Stimulated activated CD4-positive, alpha-beta T cell treated with anti-CD3 and anti-CD28 coated beads, Interleukin-2, amount 100 ng/mL, for 24 hours (primary cell): Measurements from ENCODE around the gene LONP1.
"Not testable (repeated sequence)": the region's sequence is repeated elsewhere in the genome, so short reads cannot be mapped to it uniquely, and the experiment has no call there.

Source experiments
- DNase-seq, 2 donors: peaks; one replicate each; pipeline ENCODE4 v3.0.0-alpha.2; 2020

Gene LONP1

GRCh38 chr19:5691822-5692722 lies 27.9 kb downstream of the LONP1 start:
- peak; percentile 48 to 54 for DNase-seq

DNA sequence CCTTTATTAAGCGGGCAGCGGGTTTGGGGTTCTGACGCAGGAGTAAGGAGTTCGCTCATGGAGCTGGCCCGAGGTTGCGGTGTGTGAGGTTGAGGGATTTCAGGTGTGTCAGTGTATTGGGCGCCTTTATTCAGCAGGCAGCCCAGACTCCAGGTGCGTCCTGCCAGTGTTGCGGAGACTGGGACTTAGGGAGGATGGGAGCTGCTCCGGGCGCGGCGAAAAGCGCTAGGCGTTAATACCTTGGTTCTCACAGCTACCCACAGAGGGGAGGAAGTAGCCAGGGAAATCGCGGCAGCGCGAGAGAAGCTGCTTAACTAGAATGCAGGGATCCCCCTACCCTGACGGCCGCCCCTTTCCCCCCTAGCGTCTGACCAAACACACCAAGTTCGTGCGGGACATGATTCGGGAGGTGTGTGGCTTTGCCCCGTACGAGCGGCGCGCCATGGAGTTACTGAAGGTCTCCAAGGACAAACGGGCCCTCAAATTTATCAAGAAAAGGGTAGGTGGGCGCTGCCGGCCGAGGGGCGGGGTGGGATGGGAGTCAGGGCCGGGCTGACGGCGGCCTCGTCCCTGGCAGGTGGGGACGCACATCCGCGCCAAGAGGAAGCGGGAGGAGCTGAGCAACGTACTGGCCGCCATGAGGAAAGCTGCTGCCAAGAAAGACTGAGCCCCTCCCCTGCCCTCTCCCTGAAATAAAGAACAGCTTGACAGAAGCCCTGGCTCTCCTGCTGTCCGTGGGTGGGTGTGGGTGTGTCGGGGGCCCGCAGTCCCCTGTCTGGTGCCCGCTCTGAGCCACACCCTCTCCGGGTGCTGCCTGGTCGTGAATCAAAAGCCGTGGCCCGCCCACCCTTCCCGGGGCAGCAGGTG lies 28.8 kb downstream of the LONP1 start:
- peak; percentile 74 to 75 for DNase-seq

DNA sequence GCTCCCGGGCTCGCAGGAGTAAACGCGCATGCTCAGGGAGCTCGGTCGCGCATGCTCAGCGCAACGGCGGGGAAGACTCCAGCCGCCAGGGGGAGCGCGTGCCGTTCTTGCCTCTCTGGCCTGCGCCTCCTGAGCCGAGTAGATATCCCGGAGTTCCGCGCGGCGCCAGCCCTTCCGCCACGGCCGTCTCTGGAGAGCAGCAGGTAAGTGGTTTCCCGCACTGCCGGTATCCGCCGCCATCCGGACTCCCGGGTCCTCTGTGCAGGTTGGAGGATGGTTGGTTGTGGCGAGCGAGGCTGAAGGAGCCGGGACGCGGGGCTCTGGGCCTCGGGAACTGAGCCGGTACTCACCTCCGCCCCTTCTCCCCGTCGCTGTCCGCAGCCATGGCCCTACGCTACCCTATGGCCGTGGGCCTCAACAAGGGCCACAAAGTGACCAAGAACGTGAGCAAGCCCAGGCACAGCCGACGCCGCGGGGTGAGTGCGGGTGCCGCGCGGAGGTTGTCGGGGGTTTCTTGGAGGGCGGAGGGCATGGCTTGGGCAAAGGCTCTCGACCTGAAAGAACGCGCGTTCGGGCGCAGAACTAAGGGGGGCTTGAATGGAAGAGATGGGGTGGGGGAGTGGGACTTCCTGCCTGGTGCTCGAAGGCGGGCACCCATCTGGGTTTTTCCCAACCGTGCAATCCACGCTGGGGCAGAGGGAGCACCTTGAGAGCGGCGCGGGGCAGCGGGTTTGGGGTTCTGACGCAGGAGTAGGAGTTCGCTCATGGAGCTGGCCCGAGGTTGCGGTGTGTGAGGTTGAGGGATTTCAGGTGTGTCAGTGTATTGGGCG lies 29.6 kb downstream of the LONP1 start, which contains the start of gene RPL36:
TSS of gene RPL36 (plus strand) at position 171 of the 830 bp plus-strand sequence. CDS start at position 384, 213 bp downstream.
- peak; percentile 100 for DNase-seq

- not testable (repeated sequence) for DNase-seq
Observed at GRCh38 chr19:5688262-5688881, 31.6 kb downstream of the LONP1 start.

GRCh38 chr19:5687360-5688198 lies 32.4 kb downstream of the LONP1 start:
- no peak for DNase-seq

DNA sequence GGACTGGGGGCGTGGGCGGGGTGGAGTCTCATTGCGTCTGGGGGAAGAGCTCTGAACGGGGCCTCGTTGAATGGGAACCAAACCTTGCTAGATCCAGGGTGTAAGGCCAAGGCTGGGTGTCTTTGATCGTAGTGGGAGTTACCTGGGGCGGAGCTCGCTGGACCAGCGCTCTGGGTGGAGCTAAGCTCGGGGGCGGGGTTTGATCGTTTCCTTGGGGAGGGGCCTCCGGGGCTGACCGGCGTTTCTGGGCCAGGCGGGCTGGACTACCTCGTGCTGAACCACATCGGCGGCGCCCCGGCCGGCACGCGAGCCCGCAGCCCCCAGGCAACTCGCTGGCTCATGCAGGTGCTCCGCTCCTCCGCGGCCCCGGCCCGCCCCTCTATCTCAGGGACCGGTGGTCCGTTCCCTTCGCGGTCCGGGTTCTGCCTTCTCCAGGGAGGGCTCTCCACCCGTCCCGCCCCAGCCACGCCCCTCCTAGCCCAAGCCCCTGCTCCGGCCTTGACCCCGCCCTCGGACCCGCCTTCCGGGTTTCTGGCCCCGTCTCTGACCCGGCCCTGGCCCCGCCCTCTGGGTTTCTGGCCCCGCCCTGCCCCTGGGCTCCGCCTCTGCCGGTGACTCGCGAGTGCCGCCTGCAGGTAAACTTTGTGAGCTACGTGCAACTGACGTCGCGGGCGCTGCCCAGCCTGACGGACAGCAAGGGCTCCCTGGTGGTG lies 33.1 kb downstream of the LONP1 start:
- peak; percentile 100 for DNase-seq

DNA sequence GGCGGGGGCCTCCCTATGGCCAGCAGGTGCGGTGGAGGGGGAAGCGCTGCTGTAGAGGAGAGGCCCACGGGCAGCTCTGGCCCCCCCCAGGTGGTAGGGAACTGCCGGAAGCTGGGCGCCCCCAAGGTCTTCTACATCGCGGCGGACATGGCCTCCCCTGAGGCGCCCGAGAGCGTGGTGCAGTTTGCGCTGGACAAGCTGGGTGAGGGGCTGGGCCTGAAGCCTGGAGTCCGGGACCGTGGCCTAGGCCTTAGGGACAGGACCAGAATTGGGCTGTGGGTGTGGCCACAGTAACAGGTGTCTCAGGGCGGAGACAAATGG lies 33.7 kb downstream of the LONP1 start:
- no peak for DNase-seq

DNA sequence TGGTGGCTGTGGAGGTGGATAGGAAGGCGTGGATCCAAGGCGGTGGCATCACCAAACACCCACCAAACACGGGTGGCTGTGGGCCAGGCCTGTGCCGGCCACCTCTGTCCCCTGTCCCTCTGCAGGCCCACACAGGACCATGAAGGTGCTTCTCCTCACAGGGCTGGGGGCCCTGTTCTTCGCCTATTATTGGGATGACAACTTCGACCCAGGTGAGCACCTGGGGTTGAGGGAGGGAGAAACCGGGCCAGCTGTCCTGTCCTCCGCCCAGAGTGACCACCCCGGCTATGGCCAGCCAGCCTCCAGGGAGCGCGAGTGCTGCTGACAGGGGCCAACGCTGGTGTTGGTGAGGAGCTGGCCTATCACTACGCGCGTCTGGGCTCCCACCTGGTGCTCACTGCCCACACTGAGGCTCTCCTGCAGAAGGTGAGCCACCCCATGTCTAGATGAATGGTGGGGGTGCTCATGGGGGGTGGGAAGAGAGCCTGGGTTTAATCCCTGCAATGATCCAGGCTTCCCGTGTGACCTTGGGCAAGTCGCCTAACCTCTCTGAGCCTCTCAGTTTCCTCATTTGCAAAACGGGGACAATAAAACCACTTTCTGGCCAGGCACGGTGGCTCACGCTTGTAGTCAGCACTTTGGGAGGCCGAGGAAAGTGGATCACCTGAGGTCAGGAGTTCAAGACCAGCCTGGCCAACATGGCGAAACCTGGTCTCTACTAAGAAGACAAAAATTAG lies 35.1 kb downstream of the LONP1 start:
- DNase-seq: no peak

GRCh38 chr19:5683177-5683886 lies 36.6 kb downstream of the LONP1 start:
- no peak for DNase-seq

- DNase-seq: no peak
Observed at GRCh38 chr19:5682107-5682482, 37.9 kb downstream of the LONP1 start.

DNA sequence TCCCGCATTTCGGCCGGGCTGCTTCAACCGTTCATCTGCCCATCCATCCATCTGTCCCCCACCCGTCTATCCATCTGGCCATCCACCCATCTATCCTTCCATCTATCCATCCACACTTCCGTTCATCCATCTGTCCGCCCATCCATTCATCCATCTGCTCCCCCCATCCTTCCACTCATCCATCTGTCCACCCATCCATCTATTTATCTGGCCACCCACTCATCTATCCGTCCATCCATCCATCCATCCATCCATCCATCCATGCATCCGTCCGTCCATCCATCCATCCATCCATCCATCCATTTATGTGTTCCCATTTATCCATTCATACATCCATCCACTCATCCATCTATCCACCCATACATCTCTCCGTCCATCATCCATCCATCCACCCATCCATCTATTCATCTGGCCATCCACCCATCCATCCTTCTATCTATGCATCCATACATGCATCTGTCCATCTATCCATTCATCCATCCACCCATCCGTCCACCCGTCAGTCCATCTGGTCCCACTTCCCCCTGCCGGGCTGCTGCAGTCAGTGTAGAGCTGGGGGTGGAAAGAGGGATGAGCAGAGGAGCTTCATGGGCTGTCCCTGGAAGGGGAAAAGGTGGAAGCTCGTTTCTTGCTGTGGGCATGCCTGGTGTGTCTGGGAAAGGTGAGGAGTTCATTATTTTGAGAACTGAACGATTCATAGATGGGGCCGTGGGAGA lies 38.4 kb downstream of the LONP1 start:
- DNase-seq: no peak

DNA sequence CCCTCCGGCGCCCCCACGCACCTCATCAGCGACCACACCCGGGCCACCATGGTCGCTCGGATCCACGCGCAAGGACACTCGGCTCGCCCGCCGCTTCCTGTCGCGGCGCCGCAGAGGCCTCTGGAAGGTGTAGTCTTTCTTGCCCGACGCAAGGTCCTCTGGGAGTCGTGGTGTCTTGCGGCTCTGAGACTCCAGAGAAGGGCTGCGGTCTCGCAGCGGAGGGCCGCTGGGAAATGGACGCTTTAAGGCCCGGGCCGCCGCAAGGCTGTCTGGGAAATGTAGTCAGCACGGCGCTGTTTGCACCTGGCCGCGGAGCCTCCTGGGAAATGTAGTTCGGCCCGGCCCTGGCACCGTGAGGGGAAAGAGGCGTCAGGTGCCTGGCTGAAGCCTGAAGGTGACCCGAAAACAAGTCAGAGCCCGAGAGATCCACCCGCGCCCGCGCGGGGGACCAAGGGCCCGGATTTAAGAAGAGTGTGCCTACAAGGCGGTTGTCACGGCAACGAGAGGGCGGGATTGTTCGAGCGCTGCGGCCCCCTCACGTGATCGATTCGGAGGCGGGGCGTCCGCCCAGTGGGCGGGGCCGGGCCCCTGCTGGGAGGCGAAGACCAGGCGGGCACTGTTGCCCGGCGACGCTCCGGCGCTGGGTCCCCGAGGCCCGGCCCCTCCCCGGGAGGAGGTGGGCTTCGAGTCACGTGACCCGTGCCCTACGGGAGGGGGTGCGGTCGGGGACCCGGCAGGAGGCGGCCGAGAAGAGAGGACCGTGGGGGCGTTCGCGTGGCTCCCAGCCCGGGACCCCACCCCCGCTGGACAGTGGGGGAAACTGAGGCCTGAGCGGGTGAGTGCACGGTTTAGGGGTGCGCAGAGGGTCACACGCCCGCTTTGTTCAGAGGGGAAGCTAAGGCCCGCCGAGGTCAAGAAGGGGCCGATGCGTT lies 39.2 kb downstream of the LONP1 start, which contains the start of the genes HSD11B1L and MICOS13:
TSS of gene HSD11B1L (plus strand) at position 591 of the 932 bp plus-strand sequence. CDS start 3,806 bp downstream, outside the sequence.
TSS of gene MICOS13 (minus strand) at position 80 of the 932 bp plus-strand sequence. CDS start at position 50, 30 bp downstream.
- peak; percentile 97 for DNase-seq

DNA sequence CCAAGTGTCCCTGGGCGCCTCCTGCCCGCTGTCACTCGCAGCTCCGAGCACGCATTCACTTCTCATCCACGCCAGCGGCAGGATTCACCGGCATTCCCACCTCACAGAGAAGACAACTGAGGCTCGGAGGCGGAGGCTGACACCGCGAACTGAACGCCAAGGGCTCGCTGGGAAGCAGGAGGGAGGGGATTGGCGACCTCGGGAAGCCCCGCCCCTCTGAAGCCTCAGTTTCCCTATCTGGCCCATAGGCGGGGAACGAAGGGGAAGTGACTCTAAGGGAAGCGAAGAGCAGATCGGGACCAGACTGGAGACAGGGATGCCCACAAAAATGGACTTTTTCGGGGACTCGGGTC lies 39.9 kb downstream of the LONP1 start:
- DNase-seq: no peak

GRCh38 chr19:5679289-5680083 lies 40.5 kb downstream of the LONP1 start:
- DNase-seq: no peak

DNA sequence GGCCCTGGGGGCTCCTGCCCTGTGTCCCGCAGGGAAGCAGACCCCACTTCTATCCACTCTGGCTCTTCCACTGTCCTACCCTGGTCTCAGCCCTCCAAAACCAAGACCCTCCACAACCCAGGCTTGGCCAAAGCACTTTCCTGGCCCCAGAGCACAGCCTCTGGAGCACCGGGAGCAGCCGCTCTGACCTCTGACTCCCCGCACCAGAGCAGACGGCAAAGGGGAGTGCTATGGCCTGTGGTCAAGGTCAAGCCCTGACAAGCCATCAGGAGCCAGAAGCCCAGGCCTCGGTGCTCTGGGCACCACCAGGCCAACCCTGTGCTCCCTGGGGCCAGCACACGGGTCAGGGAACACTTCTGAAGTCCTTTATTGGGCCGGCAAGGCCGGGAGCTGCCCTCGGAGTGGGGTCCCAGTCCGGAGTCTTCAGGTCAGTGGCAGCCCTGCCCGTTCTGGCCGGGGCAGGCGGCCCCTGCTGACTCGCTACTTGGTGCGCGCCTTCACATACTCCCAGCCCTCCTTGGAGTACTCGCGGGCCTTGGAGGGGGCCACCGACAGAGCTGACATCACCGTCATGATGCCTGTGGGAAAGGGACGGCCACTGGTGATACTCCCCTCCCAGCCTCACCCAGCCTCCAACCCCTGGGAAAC lies 41.8 kb downstream of the LONP1 start:
- DNase-seq: no peak

- no peak for DNase-seq
Observed at GRCh38 chr19:5677580-5677979, 42.4 kb downstream of the LONP1 start.
